ENCODE results near the gene TTPAL. TPM values are rescaled to one million over a fixed set of nuclear protein-coding genes. Genes with fewer than 3 reads are reported as not detected.

The TTPAL gene
- polyA plus RNA-seq, 1 of the 3 experiments (the other 2 are of a cell fraction), result 5.7 TPM

- ChIA-PET POLR2A (no interaction called here), CTCF (interaction anchor here (0.9 to 4.2 kb wide), 3 partner anchors 9 to 183 kb away, joined by 3 to 17 read pairs (median 3); partner anchors contain the start of gene FITM2)
- H3K4me1 ChIP-seq (ENCODE audit: control insufficient read depth in 1 of 2, insufficient read depth in 2 of 2, low read depth in 1 of 2, low read length in 1 of 2), result peaks cover 0 to 44% of the 10 kb centered on the region in 2 experiments; a peak in 2 of 4 replicates
- peaks cover 53 to 70% of the 10 kb centered on the region in 2 experiments for H3K36me3 ChIP-seq (replicated peaks in 1 of 2; ENCODE audit: control insufficient read depth in 1 of 2, insufficient read depth in 2 of 2, low read length in 1 of 2)
- H3K4me3 ChIP-seq (ENCODE audit: low read depth in 2 of 2, low read length in 1 of 2), result no peak overlapping the region
- peaks cover 61% of the 10 kb centered on the region for H3F3A ChIP-seq (replicated peaks; ENCODE audit: insufficient read depth)
- H4K20me1 ChIP-seq (ENCODE audit: insufficient read depth), result no peaks in the 10 kb centered on the region
- H3K4me2 ChIP-seq, result peak overlapping the region; percentile 51
- H3K79me2 ChIP-seq (ENCODE audit: insufficient read depth), result 0 out of 2 replicates have a peak, but pooled peaks cover 7% of the 10 kb centered on the region
- WGBS (ENCODE audit: low lambda C conversion rate), result 90% methylated on average over 1 of the region's 1 CpG
- DNase-seq, result no peak
- H3K27me3 ChIP-seq (ENCODE audit: insufficient read depth), result no peaks in the 10 kb centered on the region
- no peaks in the 10 kb centered on the region for H3K9me2 ChIP-seq
- peak overlapping the region; percentile 70 for H3K9ac ChIP-seq
- H3K27ac ChIP-seq (ENCODE audit: low read depth in 2 of 2, low read length in 1 of 2), result peak overlapping the region in 1 of 2 experiments; percentile 100; a peak in 2 of 4 replicates
- H2AFZ ChIP-seq (ENCODE audit: low read depth), result no peak overlapping the region
- TF ChIP-seq TAF1 (IDR thresholded peaks at IDR 0.05; ENCODE audit: borderline replicate concordance, low read depth, low read length) (no peak), RXRA (IDR thresholded peaks at IDR 0.05; ENCODE audit: borderline replicate concordance, low read depth) (no peak), MEF2A (IDR thresholded peaks at IDR 0.05; ENCODE audit: borderline replicate concordance, low read depth) (no peak), CTCF (IDR thresholded peaks at IDR 0.05) (peak; percentile 30), YY1 (IDR thresholded peaks at IDR 0.05; ENCODE audit: low read depth) (no peak), FOSL2 (IDR thresholded peaks at IDR 0.05; ENCODE audit: borderline replicate concordance, low read depth) (no peak), USF1 (IDR thresholded peaks at IDR 0.05; ENCODE audit: borderline replicate concordance, low read depth) (no peak), ZBTB33 (IDR thresholded peaks at IDR 0.05; ENCODE audit: borderline replicate concordance, low read depth) (no peak), PBX3 (IDR thresholded peaks at IDR 0.05) (peak; percentile 12; the same call in 1 of the 2 replicates), ELF1 (IDR thresholded peaks at IDR 0.05) (no peak), NRF1 (IDR thresholded peaks at IDR 0.05; ENCODE audit: low read depth, low read length) (no peak), CHD2 (IDR thresholded peaks at IDR 0.05; ENCODE audit: low read length, partially characterized antibody) (no peak), IRF3 (IDR thresholded peaks at IDR 0.05; ENCODE audit: low read depth, low read length) (no peak), FOXM1 (IDR thresholded peaks at IDR 0.05; ENCODE audit: low read depth) (no peak)
- H3K9me3 ChIP-seq, result no peaks in the 10 kb centered on the region
Measured at GRCh38 chr20:44494266-44494665, 18.6 kb downstream of the TTPAL start.
